ENCODE measurements around the gene LMBRD2.

Gene LMBRD2

GRCh38 chr5:36108758-36109460 lies 42.8 kb downstream of the LMBRD2 start:
- no peak for DNase-seq (ENCODE audit: low read depth)

GRCh38 chr5:36105819-36106218 lies 45.9 kb downstream of the LMBRD2 start:
- DNase-seq (ENCODE audit: low read depth), result no peak

GRCh38 chr5:36099748-36100147 lies 51.9 kb downstream of the LMBRD2 start:
- no peak for DNase-seq (ENCODE audit: low read depth)

- DNase-seq (ENCODE audit: low read depth), result no peak
Observed at GRCh38 chr5:36096486-36096885, 55.2 kb downstream of the LMBRD2 start.

GRCh38 chr5:36089989-36090388 lies 61.7 kb downstream of the LMBRD2 start:
- DNase-seq (ENCODE audit: low read depth), result no peak

GRCh38 chr5:36079200-36079781 lies 72.4 kb downstream of the LMBRD2 start:
- DNase-seq (ENCODE audit: low read depth), result no peak

- no peak for DNase-seq (ENCODE audit: low read depth)
Observed at GRCh38 chr5:36078430-36078829, 73.3 kb downstream of the LMBRD2 start.

- no peak for DNase-seq (ENCODE audit: low read depth)
Observed at GRCh38 chr5:36073595-36074216, 78.0 kb downstream of the LMBRD2 start.

GRCh38 chr5:36070687-36071571 lies 80.8 kb downstream of the LMBRD2 start:
- no peak for DNase-seq (ENCODE audit: low read depth)

- no peak for DNase-seq (ENCODE audit: low read depth)
Observed at GRCh38 chr5:36068751-36069281, 82.9 kb downstream of the LMBRD2 start.

GRCh38 chr5:36066540-36067210 lies 85.0 kb downstream of the LMBRD2 start, which contains the start of gene UGT3A2:
UGT3A2 (minus strand) TSS chr5:36066882; CDS start chr5:36066789, 93 bp downstream.
- no peak for DNase-seq (ENCODE audit: low read depth)

GRCh38 chr5:36066001-36066539 lies 85.6 kb downstream of the LMBRD2 start:
- DNase-seq (ENCODE audit: low read depth), result no peak

GRCh38 chr5:36060420-36060887 lies 91.2 kb downstream of the LMBRD2 start:
- DNase-seq (ENCODE audit: low read depth), result no peak

- no peak for DNase-seq (ENCODE audit: low read depth)
Observed at GRCh38 chr5:36059571-36060419, 91.9 kb downstream of the LMBRD2 start.

- DNase-seq (ENCODE audit: low read depth), result no peak
Observed at GRCh38 chr5:36058776-36059175, 92.9 kb downstream of the LMBRD2 start.

- DNase-seq (ENCODE audit: low read depth), result no peak
Observed at GRCh38 chr5:36057386-36057785, 94.3 kb downstream of the LMBRD2 start.

GRCh38 chr5:36056422-36056821 lies 95.3 kb downstream of the LMBRD2 start:
- DNase-seq (ENCODE audit: low read depth), result no peak

GRCh38 chr5:36055984-36056383 lies 95.7 kb downstream of the LMBRD2 start:
- DNase-seq (ENCODE audit: low read depth), result no peak

GRCh38 chr5:36054647-36055046 lies 97.0 kb downstream of the LMBRD2 start:
- DNase-seq (ENCODE audit: low read depth), result no peak

GRCh38 chr5:36052538-36052937 lies 99.1 kb downstream of the LMBRD2 start:
- DNase-seq (ENCODE audit: low read depth), result no peak

Measured in activated gamma-delta T cell treated with anti-CD3 and anti-CD28 coated beads, Interleukin-2, amount 50 U/mL, for 16 hours (primary cell).